GM21737 (cell line): ENCODE results near the gene IL17B.

Source experiments
- ATAC-seq: cut with Tn5 transposase; IDR thresholded peaks from one replicate; pipeline ENCODE4 v1.9.1; 2021; ENCODE audit warnings: mild to moderate bottlenecking, moderate library complexity; ENCODE audit not compliant: unreplicated experiment

The IL17B gene

GRCh38 chr5:149379177-149379761, at the start of gene IL17B:
IL17B (minus strand) TSS chr5:149379292; CDS start chr5:149379225, 67 bp downstream.
- ATAC-seq = no peak

GRCh38 chr5:149428032-149428431, 48.9 kb upstream of the IL17B start:
- ATAC-seq = no peak

- no peak for ATAC-seq
Measured at GRCh38 chr5:149427374-149427773, 48.3 kb upstream of the IL17B start.

- no peak for ATAC-seq
Measured at GRCh38 chr5:149426931-149427330, 47.8 kb upstream of the IL17B start.

GRCh38 chr5:149425729-149426128, 46.6 kb upstream of the IL17B start:
- ATAC-seq = no peak

- no peak for ATAC-seq
Measured at GRCh38 chr5:149424371-149425315, 45.6 kb upstream of the IL17B start.

GRCh38 chr5:149423794-149424268, 44.7 kb upstream of the IL17B start:
- ATAC-seq = no peak

- no peak for ATAC-seq
Measured at GRCh38 chr5:149423049-149423793, 44.1 kb upstream of the IL17B start.

GRCh38 chr5:149422366-149423048, 43.4 kb upstream of the IL17B start:
- ATAC-seq = no peak

- ATAC-seq = no peak
Measured at GRCh38 chr5:149421834-149422233, 42.7 kb upstream of the IL17B start.

GRCh38 chr5:149421372-149421685, 42.2 kb upstream of the IL17B start:
- no peak for ATAC-seq

- ATAC-seq = no peak
Measured at GRCh38 chr5:149420545-149421371, 41.7 kb upstream of the IL17B start.

GRCh38 chr5:149419859-149420544, 40.9 kb upstream of the IL17B start:
- no peak for ATAC-seq

- no peak for ATAC-seq
Measured at GRCh38 chr5:149419532-149419858, 40.4 kb upstream of the IL17B start.

- no peak for ATAC-seq
Measured at GRCh38 chr5:149418910-149419531, 39.9 kb upstream of the IL17B start.

- no peak for ATAC-seq
Measured at GRCh38 chr5:149417711-149418368, 38.7 kb upstream of the IL17B start.

- ATAC-seq = no peak
Measured at GRCh38 chr5:149416987-149417710, 38.1 kb upstream of the IL17B start.
